Activated naive CD8-positive, alpha-beta T cell treated with anti-CD3 and anti-CD28 coated beads, Interleukin-2, amount 10 ng/mL, durations not matched to agents 7 days and 5 days (primary cell): ENCODE data around the gene RAB27A. TPM values are rescaled to one million over a fixed set of nuclear protein-coding genes. Genes with fewer than 3 reads are reported as not detected.

Experiments used
- ATAC-seq: fragments of 150-1000 bp; cut with Tn5 transposase; one replicate; pipeline ENCODE4 v1.10.0; 2021; ENCODE audit warnings: low read depth, moderate library complexity
- POLR2A ChIA-PET: fragments of 350-600 bp; sonication (Branson Sonifier 250); formaldehyde crosslinking; loops from one replicate; lab custom pipeline; 2021; ENCODE audit warnings: antibody characterized with exemption; lab: Charles Lee
- DNase-seq: peaks from one replicate; pipeline ENCODE4 v3.0.0; 2021
- H3K27ac Mint-ChIP-seq: one replicate; pipeline ENCODE4 v1.8.0; 2022; ENCODE audit warnings: mild to moderate bottlenecking, mixed read lengths
- H3K27me3 Mint-ChIP-seq: one replicate; pipeline ENCODE4 v1.8.0; 2022; ENCODE audit warnings: mild to moderate bottlenecking, moderate library complexity, mixed read lengths
- H3K36me3 Mint-ChIP-seq: one replicate; pipeline ENCODE4 v1.8.0; 2021; ENCODE audit warnings: mild to moderate bottlenecking, mixed read lengths
- H3K4me1 Mint-ChIP-seq: one replicate; pipeline ENCODE4 v1.8.0; 2021; ENCODE audit warnings: mixed read lengths
- H3K4me3 Mint-ChIP-seq: one replicate; pipeline ENCODE4 v1.8.0; 2022; ENCODE audit warnings: mild to moderate bottlenecking, moderate library complexity, mixed read lengths
- H3K9me3 Mint-ChIP-seq: one replicate; pipeline ENCODE4 v1.8.0; 2021; ENCODE audit warnings: mixed read lengths
- total RNA-seq, 2 experiments: library from RNA; stranded (reverse); gene quantifications; one replicate each; pipeline ENCODE4 v1.2.3, GENCODE V29; 2021

Gene RAB27A
- total RNA-seq, 2 experiments from 2014 or later = 80.1 to 87.3 TPM

GRCh38 chr15:55241891-55242290 is 47.7 kb downstream of the RAB27A start:
- POLR2A ChIA-PET = no interaction called here

GRCh38 chr15:55241186-55241585 is 48.4 kb downstream of the RAB27A start:
- DNase-seq = no peak
- Mint-ChIP-seq H3K27me3 (no peaks in the 10 kb centered on the region), H3K4me1 (peaks cover 40% of the 10 kb centered on the region), H3K27ac (no peak overlapping the region), H3K36me3 (peaks cover 34% of the 10 kb centered on the region), H3K4me3 (no peak overlapping the region), H3K9me3 (no peaks in the 10 kb centered on the region)
- POLR2A ChIA-PET = interaction anchor here (1.8 kb wide), 1 partner anchor 26 kb away, joined by 4 read pairs; no protein-coding TSS in a partner anchor
- no peak for ATAC-seq

More at GRCh38 chr15:55241891-55242290, 47.7 kb downstream of the RAB27A start:
- H3K9me3 Mint-ChIP-seq = no peaks in the 10 kb centered on the region
- no peak for ATAC-seq
- H3K27me3 Mint-ChIP-seq = no peaks in the 10 kb centered on the region
- no peak for DNase-seq
- no peak overlapping the region for H3K4me3 Mint-ChIP-seq
- H3K36me3 Mint-ChIP-seq = peaks cover 33% of the 10 kb centered on the region
- peak overlapping the region; percentile 27 for H3K27ac Mint-ChIP-seq
- H3K4me1 Mint-ChIP-seq = peaks cover 38% of the 10 kb centered on the region

DNA sequence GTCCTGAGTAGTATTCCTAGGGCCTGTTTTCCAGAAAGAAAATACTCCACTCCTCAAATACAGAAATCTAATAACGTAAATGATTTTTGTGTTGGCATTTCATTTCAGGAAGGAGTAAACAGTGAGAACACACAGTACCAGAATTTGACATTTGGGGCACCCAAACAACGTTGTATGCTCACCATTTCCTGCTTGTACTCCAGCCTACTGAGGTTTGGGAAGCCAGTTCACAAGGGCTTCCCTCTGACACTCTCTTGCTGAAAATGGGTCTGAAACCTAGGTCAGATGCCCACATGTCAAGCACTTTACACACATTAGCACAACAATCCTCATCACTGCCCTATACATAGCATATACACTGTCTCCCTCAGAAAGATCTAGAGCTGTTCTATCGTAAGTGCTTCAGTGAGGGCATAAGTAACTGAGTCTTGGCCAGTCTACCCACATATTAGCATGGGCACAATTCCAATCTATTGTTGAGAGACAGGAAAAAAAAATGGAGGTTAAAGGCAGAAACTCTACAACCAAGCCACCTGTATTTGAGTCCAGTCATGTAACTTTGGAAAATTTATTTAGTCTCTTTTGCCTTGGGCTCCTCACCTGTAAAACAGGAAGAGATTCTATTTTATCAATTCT is 49.4 kb downstream of the RAB27A start:
- ATAC-seq = peak; percentile 59
- no peaks in the 10 kb centered on the region for H3K27me3 Mint-ChIP-seq
- peaks cover 42% of the 10 kb centered on the region for H3K4me1 Mint-ChIP-seq
- POLR2A ChIA-PET = interaction anchor here (1.8 kb wide), 1 partner anchor 27 kb away, joined by 4 read pairs; no protein-coding TSS in a partner anchor
- H3K36me3 Mint-ChIP-seq = peaks cover 40% of the 10 kb centered on the region
- H3K9me3 Mint-ChIP-seq = no peaks in the 10 kb centered on the region
- H3K4me3 Mint-ChIP-seq = peak overlapping the region; percentile 18
- peak overlapping the region; percentile 2 for H3K27ac Mint-ChIP-seq
- DNase-seq = no peak

- Mint-ChIP-seq H3K4me1 (peaks cover 37% of the 10 kb centered on the region), H3K27me3 (no peaks in the 10 kb centered on the region), H3K4me3 (no peak overlapping the region), H3K36me3 (peaks cover 35% of the 10 kb centered on the region), H3K27ac (no peak overlapping the region), H3K9me3 (no peaks in the 10 kb centered on the region)
- DNase-seq (no peak), ATAC-seq (no peak)
- POLR2A ChIA-PET = interaction anchor here (1.8 kb wide), 1 partner anchor 28 kb away, joined by 4 read pairs; no protein-coding TSS in a partner anchor
These were observed 50.0 kb downstream of the RAB27A start for GRCh38 chr15:55239440-55240124.

DNA sequence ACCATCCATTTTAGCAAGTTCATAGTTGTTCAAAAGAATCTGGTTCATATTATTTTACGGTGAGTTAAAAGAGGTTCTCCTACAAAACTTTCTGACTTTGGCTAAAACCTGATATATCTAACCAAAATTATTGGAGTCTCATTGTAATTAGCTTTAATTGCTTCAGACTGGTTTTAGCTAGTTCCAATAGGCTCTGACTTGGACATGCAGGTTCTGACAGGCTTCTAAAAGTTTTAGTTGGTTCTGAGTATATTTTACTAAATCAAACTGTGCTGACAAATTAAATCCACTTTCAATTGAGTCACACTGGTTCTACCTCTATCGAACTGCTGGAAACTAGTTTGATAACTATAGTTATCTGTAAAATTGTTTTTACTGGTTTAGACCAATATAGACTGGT is 50.7 kb downstream of the RAB27A start:
- H3K9me3 Mint-ChIP-seq = no peaks in the 10 kb centered on the region
- no peak overlapping the region for H3K27ac Mint-ChIP-seq
- peaks cover 38% of the 10 kb centered on the region for H3K4me1 Mint-ChIP-seq
- POLR2A ChIA-PET = no interaction called here
- peaks cover 37% of the 10 kb centered on the region for H3K36me3 Mint-ChIP-seq
- no peaks in the 10 kb centered on the region for H3K27me3 Mint-ChIP-seq
- ATAC-seq = no peak
- DNase-seq = no peak
- no peak overlapping the region for H3K4me3 Mint-ChIP-seq

- H3K9me3 Mint-ChIP-seq = no peaks in the 10 kb centered on the region
- DNase-seq = no peak
- peaks cover 33% of the 10 kb centered on the region for H3K4me1 Mint-ChIP-seq
- POLR2A ChIA-PET = interaction anchor here (1.6 kb wide), 1 partner anchor 16 kb away, joined by 3 read pairs; no protein-coding TSS in a partner anchor
- no peak for ATAC-seq
- no peak overlapping the region for H3K27ac Mint-ChIP-seq
- H3K27me3 Mint-ChIP-seq = no peaks in the 10 kb centered on the region
- no peak overlapping the region for H3K4me3 Mint-ChIP-seq
- peaks cover 40% of the 10 kb centered on the region for H3K36me3 Mint-ChIP-seq
These were observed 52.1 kb downstream of the RAB27A start for GRCh38 chr15:55237219-55238130.

- Mint-ChIP-seq H3K4me1 (peaks cover 40% of the 10 kb centered on the region), H3K27ac (no peak overlapping the region), H3K4me3 (no peak overlapping the region), H3K27me3 (no peaks in the 10 kb centered on the region), H3K9me3 (no peaks in the 10 kb centered on the region), H3K36me3 (peaks cover 47% of the 10 kb centered on the region)
- ATAC-seq (no peak), DNase-seq (no peak)
- POLR2A ChIA-PET = no interaction called here
These were observed 54.0 kb downstream of the RAB27A start for GRCh38 chr15:55235546-55236036.

DNA sequence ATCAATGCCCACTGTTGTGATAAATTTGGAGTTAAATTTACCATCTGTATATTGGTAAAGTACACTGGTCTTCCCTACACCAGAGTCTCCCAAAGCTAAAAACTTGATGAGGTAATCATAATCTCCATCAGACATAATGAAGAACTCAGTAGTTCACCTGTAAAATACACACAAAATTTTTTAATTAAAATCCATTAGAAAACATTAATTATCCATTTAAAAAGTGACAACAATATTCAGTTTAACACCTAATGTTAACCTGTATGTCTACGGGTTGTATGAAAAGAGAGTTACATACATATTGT is 54.9 kb downstream of the RAB27A start:
- Mint-ChIP-seq H3K4me1 (peaks cover 38% of the 10 kb centered on the region), H3K27me3 (no peaks in the 10 kb centered on the region), H3K4me3 (no peak overlapping the region), H3K9me3 (no peaks in the 10 kb centered on the region), H3K27ac (no peak overlapping the region), H3K36me3 (peaks cover 51% of the 10 kb centered on the region)
- ATAC-seq (no peak), DNase-seq (no peak)
- POLR2A ChIA-PET = no interaction called here

DNA sequence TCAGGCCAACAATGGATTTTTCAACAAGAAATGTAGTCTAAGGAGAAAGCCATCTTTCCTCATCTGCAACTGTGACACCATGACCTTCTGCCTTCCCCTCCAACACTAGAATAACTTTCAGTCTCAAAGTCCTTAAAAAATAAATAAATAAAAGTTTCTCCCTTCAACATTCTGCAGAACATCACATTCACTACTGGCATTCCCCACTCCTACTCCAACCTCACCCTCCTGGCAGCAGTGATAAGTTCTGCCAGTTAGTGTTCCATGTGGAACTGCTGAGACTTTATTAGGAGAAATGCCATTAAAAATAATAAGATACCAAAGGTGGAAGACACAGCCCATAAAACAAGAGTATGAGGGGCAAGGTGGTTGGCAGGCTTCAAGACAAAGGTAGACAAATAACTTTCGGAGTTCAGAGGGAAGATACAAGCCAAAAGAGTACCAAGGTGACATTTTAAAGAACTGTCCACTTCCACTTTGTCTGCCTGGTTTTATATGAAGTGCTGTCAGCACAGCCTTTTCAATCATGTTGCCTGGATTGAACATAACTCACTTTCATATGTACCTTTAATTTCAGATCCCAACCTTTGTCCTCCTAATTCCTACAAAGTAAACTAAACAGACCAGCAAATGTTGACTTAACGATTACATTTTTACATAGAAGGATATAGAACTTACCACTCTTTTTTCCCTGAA is 55.4 kb downstream of the RAB27A start:
- H3K27me3 Mint-ChIP-seq = no peaks in the 10 kb centered on the region
- no peaks in the 10 kb centered on the region for H3K9me3 Mint-ChIP-seq
- no peak overlapping the region for H3K27ac Mint-ChIP-seq
- ATAC-seq (no peak), DNase-seq (no peak)
- H3K4me3 Mint-ChIP-seq = no peak overlapping the region
- peaks cover 34% of the 10 kb centered on the region for H3K4me1 Mint-ChIP-seq
- POLR2A ChIA-PET = no interaction called here
- peaks cover 49% of the 10 kb centered on the region for H3K36me3 Mint-ChIP-seq

DNA sequence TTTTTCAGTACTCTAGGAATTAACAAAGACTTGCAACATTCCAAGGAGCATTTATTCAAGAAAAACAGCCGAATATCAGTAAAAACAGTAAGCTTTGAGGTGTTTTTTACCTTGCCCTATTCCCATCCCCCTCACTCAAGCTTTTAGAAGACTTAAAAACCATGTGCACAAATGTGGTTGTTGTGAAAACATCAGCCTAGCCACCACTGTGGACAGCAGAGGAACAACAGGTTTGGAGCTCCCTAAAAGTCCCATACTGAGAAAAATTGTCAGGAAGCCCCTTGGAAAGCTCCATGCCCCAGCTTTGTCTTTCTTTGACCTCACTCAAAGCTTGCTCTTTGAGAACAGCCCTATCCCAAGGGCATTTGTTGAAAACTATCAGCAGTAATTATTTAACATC is 58.2 kb downstream of the RAB27A start:
- DNase-seq = no peak
- Mint-ChIP-seq H3K27ac (no peak overlapping the region), H3K27me3 (no peaks in the 10 kb centered on the region), H3K4me3 (no peak overlapping the region), H3K36me3 (peaks cover 42% of the 10 kb centered on the region), H3K9me3 (no peaks in the 10 kb centered on the region), H3K4me1 (peaks cover 29% of the 10 kb centered on the region)
- ATAC-seq = no peak
- POLR2A ChIA-PET = interaction anchor here (1.3 kb wide), 1 partner anchor 13 kb away, joined by 3 read pairs; no protein-coding TSS in a partner anchor

DNA sequence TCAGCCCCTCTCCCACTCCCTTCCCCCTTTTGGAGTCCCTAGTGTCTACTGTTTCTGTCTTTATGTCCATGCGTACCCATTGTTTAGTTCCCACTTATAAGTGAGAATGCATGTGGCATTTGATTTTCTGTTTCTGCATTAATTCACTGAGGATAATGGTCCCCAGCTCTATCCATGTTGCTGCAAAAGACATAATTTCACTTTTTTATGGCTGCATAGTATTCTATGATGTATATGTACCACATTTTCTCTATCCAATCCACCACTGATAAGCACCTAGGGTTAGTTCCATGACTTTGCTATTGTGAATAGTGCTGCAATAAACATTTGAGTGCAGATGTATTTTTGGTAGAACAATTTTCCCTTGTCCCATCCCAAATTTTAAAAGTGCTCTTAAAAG is 58.7 kb downstream of the RAB27A start:
- peak overlapping the region; percentile 36 for H3K4me3 Mint-ChIP-seq
- ATAC-seq = no peak
- H3K9me3 Mint-ChIP-seq = no peaks in the 10 kb centered on the region
- POLR2A ChIA-PET = interaction anchor here (1.3 kb wide), 1 partner anchor 13 kb away, joined by 3 read pairs; no protein-coding TSS in a partner anchor
- no peaks in the 10 kb centered on the region for H3K27me3 Mint-ChIP-seq
- peaks cover 32% of the 10 kb centered on the region for H3K4me1 Mint-ChIP-seq
- peaks cover 44% of the 10 kb centered on the region for H3K36me3 Mint-ChIP-seq
- no peak for DNase-seq
- no peak overlapping the region for H3K27ac Mint-ChIP-seq

DNA sequence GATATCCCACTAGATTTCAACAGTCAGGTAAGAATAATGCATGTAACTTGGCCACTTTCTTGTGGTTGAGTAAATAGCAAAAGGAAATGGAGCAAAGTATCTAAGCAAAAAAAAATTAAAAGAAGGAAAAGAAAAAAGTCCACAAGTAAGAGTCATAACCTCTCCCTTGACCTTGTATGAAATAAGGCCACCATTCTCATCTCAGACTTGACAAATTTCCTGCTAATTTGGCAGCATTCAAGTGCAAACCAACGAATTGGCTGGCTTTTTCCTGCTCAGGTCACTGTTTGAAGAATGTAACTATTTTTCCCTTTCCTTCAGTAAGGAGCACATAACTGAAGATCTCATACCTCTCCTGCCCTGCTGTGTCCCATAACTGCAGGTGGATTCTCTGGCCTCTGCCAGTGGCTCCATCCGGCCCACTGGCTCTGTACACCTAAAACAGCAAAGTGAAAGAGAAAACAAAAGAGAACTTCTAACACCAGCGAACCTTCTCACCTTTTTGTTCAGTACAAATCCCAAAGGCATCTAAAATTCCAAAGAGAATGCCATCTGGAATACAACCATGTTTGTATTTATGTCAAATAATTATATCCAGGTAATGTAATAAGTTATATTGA is 59.5 kb downstream of the RAB27A start:
- peaks cover 34% of the 10 kb centered on the region for H3K4me1 Mint-ChIP-seq
- POLR2A ChIA-PET = interaction anchor here (1.9 kb wide), 1 partner anchor 47 kb away, joined by 6 read pairs; no protein-coding TSS in a partner anchor
- DNase-seq = no peak
- peaks cover 40% of the 10 kb centered on the region for H3K36me3 Mint-ChIP-seq
- no peaks in the 10 kb centered on the region for H3K27me3 Mint-ChIP-seq
- H3K27ac Mint-ChIP-seq = peak overlapping the region; percentile 66
- H3K4me3 Mint-ChIP-seq = peak overlapping the region; percentile 65
- no peak for ATAC-seq
- H3K9me3 Mint-ChIP-seq = no peaks in the 10 kb centered on the region
